ENCODE results near the gene CDKN1B. TPM values are rescaled to one million over a fixed set of nuclear protein-coding genes. Genes with fewer than 3 reads are reported as not detected.

The CDKN1B gene
- total RNA-seq, 1 donor from 2014 or later, result 36.3 TPM

GRCh38 chr12:12701457-12701856, 15.7 kb upstream of the CDKN1B start:
- Histone ChIP-seq H3K4me1 (peaks cover 11% of the 10 kb centered on the region), H3K9me3 (replicated peaks) (no peaks in the 10 kb centered on the region), H3K4me3 (no peak overlapping the region), H3K36me3 (no peaks in the 10 kb centered on the region), H3K27ac (replicated peaks) (no peak overlapping the region), H3K27me3 (ENCODE audit: low read depth) (no peaks in the 10 kb centered on the region)
- TF ChIP-seq CTCF (IDR thresholded peaks at IDR 0.05; ENCODE audit: borderline replicate concordance), result no peak
- intact Hi-C loops (cut with micrococcal nuclease), result loop anchor here (5.0 to 10.0 kb wide), 2 partner anchors 57 to 324 kb away; no protein-coding TSS in a partner anchor
- DNase-seq, result no peak

GRCh38 chr12:12704593-12705230, 12.5 kb upstream of the CDKN1B start:
- no peaks in the 10 kb centered on the region for H3K27me3 ChIP-seq (ENCODE audit: low read depth)
- no peaks in the 10 kb centered on the region for H3K9me3 ChIP-seq (replicated peaks)
- no peak for DNase-seq
- H3K4me1 ChIP-seq, result peaks cover 6% of the 10 kb centered on the region
- intact Hi-C loops (cut with micrococcal nuclease), result loop anchor here (5.0 to 10.0 kb wide), 2 partner anchors 60 to 327 kb away; no protein-coding TSS in a partner anchor
- no peaks in the 10 kb centered on the region for H3K36me3 ChIP-seq
- no peak overlapping the region for H3K27ac ChIP-seq (replicated peaks)
- no peak overlapping the region for H3K4me3 ChIP-seq
- TF ChIP-seq CTCF (IDR thresholded peaks at IDR 0.05; ENCODE audit: borderline replicate concordance), result peak; percentile 82

GRCh38 chr12:12705838-12706520, 11.2 kb upstream of the CDKN1B start:
- Histone ChIP-seq H3K36me3 (no peaks in the 10 kb centered on the region), H3K4me1 (peaks cover 6% of the 10 kb centered on the region), H3K27ac (replicated peaks) (no peak overlapping the region), H3K27me3 (ENCODE audit: low read depth) (no peaks in the 10 kb centered on the region), H3K9me3 (replicated peaks) (no peaks in the 10 kb centered on the region), H3K4me3 (no peak overlapping the region)
- TF ChIP-seq CTCF (IDR thresholded peaks at IDR 0.05; ENCODE audit: borderline replicate concordance), result no peak
- DNase-seq, result no peak
- intact Hi-C loops (cut with micrococcal nuclease), result loop anchor here (10.0 kb wide), 1 partner anchor 61 kb away; no protein-coding TSS in a partner anchor

GRCh38 chr12:12713932-12714275, 3.3 kb upstream of the CDKN1B start:
- Histone ChIP-seq H3K4me3 (peak overlapping the region; percentile 76), H3K4me1 (peaks cover 54% of the 10 kb centered on the region), H3K27ac (replicated peaks) (peak overlapping the region; percentile 97), H3K9me3 (replicated peaks) (no peaks in the 10 kb centered on the region), H3K27me3 (ENCODE audit: low read depth) (no peaks in the 10 kb centered on the region), H3K36me3 (peaks cover 3% of the 10 kb centered on the region)
- TF ChIP-seq CTCF (IDR thresholded peaks at IDR 0.05; ENCODE audit: borderline replicate concordance), result no peak
- intact Hi-C loops (cut with micrococcal nuclease), result loop anchor here (10.0 kb wide), 1 partner anchor 149 kb away; the partner anchor contains the start of gene DUSP16
- no peak for DNase-seq

- Histone ChIP-seq H3K9me3 (replicated peaks) (no peaks in the 10 kb centered on the region), H3K27me3 (ENCODE audit: low read depth) (no peaks in the 10 kb centered on the region), H3K27ac (replicated peaks) (peak overlapping the region; percentile 97), H3K4me1 (peaks cover 60% of the 10 kb centered on the region), H3K4me3 (peak overlapping the region; percentile 76), H3K36me3 (peaks cover 8% of the 10 kb centered on the region)
- DNase-seq, result no peak
- peak; percentile 34 for TF ChIP-seq CTCF (IDR thresholded peaks at IDR 0.05; ENCODE audit: borderline replicate concordance)
- intact Hi-C loops (cut with micrococcal nuclease), result loop anchor here (10.0 kb wide), 1 partner anchor 150 kb away; the partner anchor contains the start of gene DUSP16
Observed at GRCh38 chr12:12714276-12715021, 2.7 kb upstream of the CDKN1B start.
